HG02588 (cell line): ENCODE data around the gene FHL3.

Experiments used
- ATAC-seq: cut with Tn5 transposase; IDR thresholded peaks from one replicate; pipeline ENCODE4 v1.9.1; 2021; ENCODE audit warnings: mild to moderate bottlenecking, moderate library complexity; ENCODE audit not compliant: unreplicated experiment

The FHL3 gene

DNA sequence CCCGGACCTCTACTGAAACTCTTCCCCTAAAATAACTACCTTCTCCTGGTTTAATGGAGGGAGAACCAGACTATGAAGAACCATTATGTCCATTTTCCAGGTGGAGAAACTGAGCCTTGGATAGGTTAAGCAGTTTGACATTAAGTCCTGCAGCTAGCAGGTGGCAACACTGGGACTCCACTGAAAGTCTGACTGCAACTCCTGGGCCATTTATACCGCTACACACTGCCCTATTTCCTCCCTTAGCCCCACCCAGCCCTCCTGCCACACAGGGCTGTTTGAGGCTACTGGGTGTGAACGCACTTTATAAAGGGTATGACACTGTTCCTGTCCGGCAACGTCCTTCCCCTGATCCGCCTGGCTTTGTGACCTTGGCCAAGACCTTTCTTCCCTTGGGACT, 58.0 kb downstream of the FHL3 start:
- no peak for ATAC-seq
